Stimulated activated CD8-positive, alpha-beta memory T cell treated with anti-CD3 and anti-CD28 coated beads, Interleukin-2, amount 100 ng/mL, for 48 hours (primary cell): Measurements from ENCODE around the gene USP17L19.
"Not testable (repeated sequence)": the region's sequence is repeated elsewhere in the genome, so short reads cannot be mapped to it uniquely, and the experiment has no call there.

Experiments
- DNase-seq, 2 donors: peaks; one replicate each; pipeline ENCODE4 v3.0.0-alpha.2; 2020; ENCODE audit warnings: low read depth in 2 of 2

The USP17L19 gene, protein sequence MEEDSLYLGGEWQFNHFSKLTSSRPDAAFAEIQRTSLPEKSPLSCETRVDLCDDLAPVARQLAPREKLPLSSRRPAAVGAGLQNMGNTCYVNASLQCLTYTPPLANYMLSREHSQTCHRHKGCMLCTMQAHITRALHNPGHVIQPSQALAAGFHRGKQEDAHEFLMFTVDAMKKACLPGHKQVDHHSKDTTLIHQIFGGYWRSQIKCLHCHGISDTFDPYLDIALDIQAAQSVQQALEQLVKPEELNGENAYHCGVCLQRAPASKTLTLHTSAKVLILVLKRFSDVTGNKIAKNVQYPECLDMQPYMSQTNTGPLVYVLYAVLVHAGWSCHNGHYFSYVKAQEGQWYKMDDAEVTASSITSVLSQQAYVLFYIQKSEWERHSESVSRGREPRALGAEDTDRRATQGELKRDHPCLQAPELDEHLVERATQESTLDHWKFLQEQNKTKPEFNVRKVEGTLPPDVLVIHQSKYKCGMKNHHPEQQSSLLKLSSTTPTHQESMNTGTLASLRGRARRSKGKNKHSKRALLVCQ

GRCh38 chr4:9253078-9253477, at the start of gene USP17L19:
Gene USP17L19 (plus strand): TSS chr4:9253378. CDS start chr4:9253378, 0 bp downstream.
- DNase-seq = not testable (repeated sequence)

GRCh38 chr4:9210357-9210756, 42.8 kb upstream of the USP17L19 start, which contains the start of gene USP17L10:
Gene USP17L10 (plus strand): TSS chr4:9210657. CDS start chr4:9210657, 0 bp downstream.
- DNase-seq = not testable (repeated sequence)

GRCh38 chr4:9214701-9215100, 38.5 kb upstream of the USP17L19 start:
- not testable (repeated sequence) for DNase-seq

GRCh38 chr4:9215105-9215504, 38.1 kb upstream of the USP17L19 start, which contains the start of gene USP17L11:
Gene USP17L11 (plus strand): TSS chr4:9215405. CDS start chr4:9215405, 0 bp downstream.
- DNase-seq = not testable (repeated sequence)

DNA sequence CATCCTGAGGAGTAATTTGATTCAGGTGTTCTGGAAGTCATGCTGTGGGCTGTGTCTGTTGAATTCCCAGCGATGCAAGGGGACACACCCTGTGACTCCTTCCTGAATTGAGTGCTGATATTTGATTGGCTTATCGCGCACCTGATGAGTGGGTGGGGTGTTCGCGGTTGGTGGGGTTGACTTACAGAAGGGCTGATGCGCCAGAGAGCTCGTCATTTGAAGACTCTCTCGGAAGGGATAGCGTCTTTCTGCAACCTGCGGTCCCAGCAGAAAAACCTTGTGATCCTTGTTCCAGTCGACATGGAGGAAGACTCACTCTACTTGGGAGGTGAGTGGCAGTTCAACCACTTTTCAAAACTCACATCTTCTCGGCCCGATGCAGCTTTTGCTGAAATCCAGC, 33.3 kb upstream of the USP17L19 start, which contains the start of gene USP17L12:
Gene USP17L12, plus strand, starts transcription at position 301 of the 400 bp plus-strand sequence. Its CDS starts 0 bp downstream, at position 301.
- not testable (repeated sequence) for DNase-seq

GRCh38 chr4:9224596-9224995, 28.6 kb upstream of the USP17L19 start, which contains the start of gene USP17L13:
Gene USP17L13 (plus strand): TSS chr4:9224896. CDS start chr4:9224896, 0 bp downstream.
- not testable (repeated sequence) for DNase-seq

DNA sequence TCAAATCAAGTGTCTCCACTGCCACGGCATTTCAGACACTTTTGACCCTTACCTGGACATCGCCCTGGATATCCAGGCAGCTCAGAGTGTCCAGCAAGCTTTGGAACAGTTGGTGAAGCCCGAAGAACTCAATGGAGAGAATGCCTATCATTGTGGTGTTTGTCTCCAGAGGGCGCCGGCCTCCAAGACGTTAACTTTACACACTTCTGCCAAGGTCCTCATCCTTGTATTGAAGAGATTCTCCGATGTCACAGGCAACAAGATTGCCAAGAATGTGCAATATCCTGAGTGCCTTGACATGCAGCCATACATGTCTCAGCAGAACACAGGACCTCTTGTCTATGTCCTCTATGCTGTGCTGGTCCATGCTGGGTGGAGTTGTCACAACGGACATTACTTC, 22.9 kb upstream of the USP17L19 start:
- not testable (repeated sequence) for DNase-seq

DNA sequence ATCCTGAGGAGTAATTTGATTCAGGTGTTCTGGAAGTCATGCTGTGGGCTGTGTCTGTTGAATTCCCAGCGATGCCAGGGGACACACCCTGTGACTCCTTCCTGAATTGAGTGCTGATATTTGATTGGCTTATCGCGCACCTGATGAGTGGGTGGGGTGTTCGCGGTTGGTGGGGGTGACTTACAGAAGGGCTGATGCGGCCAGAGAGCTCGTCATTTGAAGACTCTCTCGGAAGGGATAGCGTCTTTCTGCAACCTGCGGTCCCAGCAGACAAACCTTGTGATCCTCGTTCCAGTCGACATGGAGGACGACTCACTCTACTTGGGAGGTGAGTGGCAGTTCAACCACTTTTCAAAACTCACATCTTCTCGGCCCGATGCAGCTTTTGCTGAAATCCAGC, 19.1 kb upstream of the USP17L19 start, which contains the start of gene USP17L15:
Gene USP17L15, plus strand, starts transcription at position 301 of the 400 bp plus-strand sequence. Its CDS starts 0 bp downstream, at position 301.
- not testable (repeated sequence) for DNase-seq

DNA sequence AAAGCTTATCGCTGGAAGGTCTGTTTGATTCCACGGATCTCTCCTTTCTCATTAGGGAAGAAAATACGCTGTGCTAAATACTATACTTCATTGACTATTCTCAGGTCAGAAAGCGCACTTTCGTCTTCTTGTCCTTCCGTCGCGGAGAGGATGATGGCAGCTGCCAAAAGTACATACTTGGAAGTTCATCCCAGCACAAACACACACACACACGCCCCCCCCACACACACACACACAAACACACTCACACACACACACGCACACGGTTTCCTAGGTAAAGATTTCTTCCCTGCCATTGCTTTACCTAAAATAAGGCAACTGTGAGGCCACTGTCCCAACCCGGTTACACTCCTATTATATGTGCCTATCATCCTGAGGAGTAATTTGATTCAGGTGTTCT, 14.7 kb upstream of the USP17L19 start:
- not testable (repeated sequence) for DNase-seq

GRCh38 chr4:9243579-9243978, 9.6 kb upstream of the USP17L19 start, which contains the start of gene USP17L17:
Gene USP17L17 (plus strand): TSS chr4:9243879. CDS start chr4:9243879, 0 bp downstream.
- not testable (repeated sequence) for DNase-seq

GRCh38 chr4:9247953-9248680, 5.1 kb upstream of the USP17L19 start, which contains the start of gene USP17L18:
Gene USP17L18 (plus strand): TSS chr4:9248630. CDS start chr4:9248630, 0 bp downstream.
- DNase-seq = not testable (repeated sequence)

- DNase-seq = not testable (repeated sequence)
These were observed 4.6 kb downstream of the USP17L19 start, which contains the start of gene USP17L20 for GRCh38 chr4:9257824-9258223. Gene USP17L20 (plus strand): TSS chr4:9258124. CDS start chr4:9258124, 0 bp downstream.

- DNase-seq = not testable (repeated sequence)
These were observed 9.4 kb downstream of the USP17L19 start, which contains the start of gene USP17L21 for GRCh38 chr4:9262572-9262971. Gene USP17L21 (plus strand): TSS chr4:9262872. CDS start chr4:9262872, 0 bp downstream.

DNA sequence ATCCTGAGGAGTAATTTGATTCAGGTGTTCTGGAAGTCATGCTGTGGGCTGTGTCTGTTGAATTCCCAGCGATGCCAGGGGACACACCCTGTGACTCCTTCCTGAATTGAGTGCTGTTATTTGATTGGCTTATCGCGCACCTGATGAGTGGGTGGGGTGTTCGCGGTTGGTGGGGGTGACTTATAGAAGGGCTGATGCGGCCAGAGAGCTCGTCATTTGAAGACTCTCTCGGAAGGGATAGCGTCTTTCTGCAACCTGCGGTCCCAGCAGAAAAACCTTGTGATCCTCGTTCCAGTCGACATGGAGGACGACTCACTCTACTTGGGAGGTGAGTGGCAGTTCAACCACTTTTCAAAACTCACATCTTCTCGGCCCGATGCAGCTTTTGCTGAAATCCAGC, 14.1 kb downstream of the USP17L19 start, which contains the start of gene USP17L22:
Gene USP17L22, plus strand, starts transcription at position 301 of the 400 bp plus-strand sequence. Its CDS starts 0 bp downstream, at position 301.
- not testable (repeated sequence) for DNase-seq

DNA sequence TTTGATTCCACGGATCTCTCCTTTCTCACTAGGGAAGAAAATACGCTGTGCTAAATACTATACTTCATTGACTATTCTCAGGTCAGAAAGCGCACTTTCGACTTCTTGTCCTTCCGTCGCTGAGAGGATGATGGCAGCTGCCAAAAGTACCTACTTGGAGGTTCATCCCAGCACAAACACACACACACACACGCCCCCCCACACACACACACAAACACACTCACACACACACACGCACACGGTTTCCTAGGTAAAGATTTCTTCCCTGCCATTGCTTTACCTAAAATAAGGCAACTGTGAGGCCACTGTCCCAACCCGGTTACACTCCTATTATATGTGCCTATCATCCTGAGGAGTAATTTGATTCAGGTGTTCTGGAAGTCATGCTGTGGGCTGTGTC, 18.5 kb downstream of the USP17L19 start:
- DNase-seq = not testable (repeated sequence)
